H1 (cell line): ENCODE measurements around the gene MAP1A. TPM values are rescaled to one million over a fixed set of nuclear protein-coding genes. Genes with fewer than 3 reads are reported as not detected.
A peak's percentile ranks its signal among the peaks of the same experiment; 100 is the strongest.

Experiments
- BRCA1 ChIP-seq: IDR thresholded peaks from 2 replicates; pipeline ENCODE4 v1.6.1; 2012; ENCODE audit warnings: low read depth, low read length, improper control_type of control experiment
- CBX8 ChIP-seq: fragments of 300-800, 300-1000 bp; sonication (generic); IDR thresholded peaks from 2 replicates; pipeline ENCODE4 v1.7.1; 2016; ENCODE audit warnings: low read depth, low read length, borderline replicate concordance
- CTBP2 ChIP-seq: IDR thresholded peaks from 2 replicates; pipeline ENCODE4 v1.7.0; 2011; ENCODE audit warnings: borderline replicate concordance, mild to moderate bottlenecking, moderate library complexity, mixed read lengths, low read length; ENCODE audit not compliant: insufficient read depth, insufficient read length
- EP300 ChIP-seq, 2 experiments: IDR thresholded peaks; 1 replicate in 1 of 2; 2 replicates in 1 of 2; pipeline ENCODE4 v1.6.1; 2011 to 2012; ENCODE audit warnings: low read depth in 2 of 2, low read length in 2 of 2, mild to moderate bottlenecking in 2 of 2, borderline replicate concordance in 1 of 2, inconsistent platforms in 1 of 2, moderate library complexity in 1 of 2
- EZH2 ChIP-seq: fragments of 200-600 bp; sonication (generic); IDR thresholded peaks from 2 replicates; pipeline ENCODE4 v1.7.1; 2012; ENCODE audit warnings: low read depth, mild to moderate bottlenecking, moderate library complexity, low read length, inconsistent platforms; ENCODE audit not compliant: severe bottlenecking
- FOSL1 ChIP-seq: IDR thresholded peaks from 2 replicates; pipeline ENCODE4 v1.6.1; 2011; ENCODE audit warnings: mild to moderate bottlenecking, low read depth, low read length, moderate library complexity; ENCODE audit not compliant: insufficient read depth
- KDM4A ChIP-seq: IDR thresholded peaks from one replicate; pipeline ENCODE4 v1.7.1; 2012; ENCODE audit warnings: low read depth, mild to moderate bottlenecking, moderate library complexity, low read length, inconsistent platforms; ENCODE audit not compliant: severe bottlenecking
- POLR2A ChIP-seq, 2 experiments: IDR thresholded peaks; 1 replicate in 1 of 2; 2 replicates in 1 of 2; pipeline ENCODE4 v1.6.1; 2011; ENCODE audit warnings: low read depth in 2 of 2, low read length in 2 of 2, mild to moderate bottlenecking in 2 of 2; ENCODE audit errors: control extremely low read depth in 1 of 2
- POU5F1 ChIP-seq: IDR thresholded peaks from 2 replicates; pipeline ENCODE4 v1.6.1; 2011; ENCODE audit warnings: low read depth, mild to moderate bottlenecking, low read length, moderate library complexity
- RBBP5 ChIP-seq: IDR thresholded peaks from 2 replicates; pipeline ENCODE4 v1.7.1; 2012; ENCODE audit warnings: low read depth, mild to moderate bottlenecking, inconsistent platforms, low read length, moderate library complexity, borderline replicate concordance
- RNF2 ChIP-seq: fragments of 200-900, 300-1000 bp; sonication (generic); IDR thresholded peaks from 2 replicates; pipeline ENCODE4 v1.7.1; 2016; ENCODE audit warnings: borderline replicate concordance, low read depth, mild to moderate bottlenecking, antibody characterized with exemption, low read length; ENCODE audit not compliant: poor library complexity, severe bottlenecking; ENCODE audit errors: missing control alignments
- RXRA ChIP-seq: IDR thresholded peaks from 2 replicates; pipeline ENCODE4 v1.6.1; 2011; ENCODE audit warnings: low read depth, mild to moderate bottlenecking, low read length, moderate library complexity; ENCODE audit not compliant: insufficient read depth
- SAP30 ChIP-seq: fragments of 300-600 bp; sonication (generic); IDR thresholded peaks from 2 replicates; pipeline ENCODE4 v1.7.1; 2012; ENCODE audit warnings: low read length, moderate library complexity, mild to moderate bottlenecking, inconsistent platforms; ENCODE audit not compliant: insufficient read depth, insufficient replicate concordance
- SUZ12 ChIP-seq: fragments of 200-600 bp; sonication (generic); IDR thresholded peaks from 2 replicates; pipeline ENCODE4 v1.6.1; 2012; ENCODE audit warnings: mild to moderate bottlenecking, inconsistent platforms, low read length, moderate library complexity, mixed read lengths
- polyA plus RNA-seq, 7 experiments: library from polyadenylated mRNA; depleted of rRNA in 3 of 7; stranded (reverse) in 5 of 7; unstranded in 2 of 7; fragments of >200 nt in 5 of 7; fragments of 200-250 nt in 2 of 7; gene quantifications; 1 replicate in 5 of 7; 2 replicates in 1 of 7; 4 replicates in 1 of 7; pipeline versions ENCODE4 v1.2.1 to v1.2.3, GENCODE V29; 2011 to 2013; ENCODE audit warnings: missing spikeins in 2 of 7, mixed read lengths in 2 of 7
- total RNA-seq: library from RNA; stranded (reverse); fragmentation: NEBNext Ultra II Directional; extraction: Animal tissue kit (Norgen Biotek cat#: 25700); gene quantifications from 2 replicates; pipeline ENCODE4 v1.2.1, GENCODE V29; 2021
- TF ChIP-seq, protein P1 (sequence below): IDR thresholded peaks from 2 replicates; pipeline ENCODE4 v1.6.1; 2011; ENCODE audit warnings: low read depth, mild to moderate bottlenecking, low read length; ENCODE audit not compliant: insufficient read depth
- TF ChIP-seq, protein P2 (sequence below): IDR thresholded peaks from 2 replicates; pipeline ENCODE4 v1.6.1; 2011; ENCODE audit warnings: low read length, improper control_type of control experiment
- TF ChIP-seq, protein P3 (sequence below), 3 experiments: IDR thresholded peaks; 1 replicate in 2 of 3; 2 replicates in 1 of 3; pipeline versions ENCODE4 v1.5.1 to v1.6.1; 2011; ENCODE audit warnings: low read length in 3 of 3, mild to moderate bottlenecking in 3 of 3, inconsistent platforms in 2 of 3, low read depth in 1 of 3, moderate library complexity in 1 of 3; ENCODE audit not compliant: insufficient read depth in 1 of 3; ENCODE audit errors: control extremely low read depth in 1 of 3

The MAP1A gene
- total and polyA plus RNA-seq, 2 of the 8 experiments (the other 6 are each of a cell fraction or from before 2014, with no cell fraction given): 0.80 to 2.4 TPM

DNA sequence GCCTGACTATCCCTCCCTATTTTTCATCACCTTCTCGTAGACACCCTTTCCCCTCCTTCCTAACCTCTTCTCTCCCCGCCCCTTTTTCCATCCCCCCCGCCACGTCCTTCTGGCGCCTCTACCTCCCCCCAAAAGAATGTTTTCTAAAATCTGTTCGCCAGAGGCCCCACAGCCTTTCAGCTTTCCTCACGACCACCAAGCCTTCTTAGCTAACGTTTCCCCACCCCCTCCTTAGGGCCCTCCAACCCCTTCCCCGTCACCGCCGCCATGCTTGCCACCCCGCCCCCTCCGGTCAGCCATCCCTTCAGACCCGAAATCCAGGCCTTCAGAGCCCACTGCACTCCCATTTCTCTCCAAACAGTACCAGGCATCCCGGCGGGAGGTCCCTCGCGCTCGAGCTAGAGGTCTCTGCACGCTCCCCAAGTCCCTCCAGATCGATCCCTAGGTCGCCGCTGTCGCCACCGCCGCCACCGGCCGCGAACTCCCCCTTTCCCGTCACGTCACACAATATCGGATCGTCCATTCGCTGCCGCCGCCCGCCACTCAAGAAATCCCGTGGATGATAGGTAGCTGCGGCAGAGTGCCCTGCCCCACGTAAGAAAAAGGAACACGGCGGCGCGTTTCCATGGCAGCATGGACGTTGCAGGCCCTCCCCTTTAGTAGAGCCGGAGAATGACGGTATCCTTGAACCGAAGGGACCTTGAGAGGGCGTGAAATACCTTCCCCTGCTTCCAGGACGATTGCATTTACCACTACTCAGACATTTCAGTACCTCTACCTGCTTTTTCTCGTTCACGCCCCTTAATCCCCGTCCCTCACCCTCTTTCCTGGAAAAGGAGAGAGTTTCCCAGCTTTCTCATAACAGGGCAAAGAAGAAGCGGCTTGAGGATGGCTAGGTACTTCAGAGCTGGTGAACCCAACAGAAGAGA lies 24.5 kb upstream of the MAP1A start, which contains the start of gene TP53BP1 (continued):
- no peak for TF ChIP-seq RBBP5
- TF ChIP-seq RXRA: no peak
- no peak for TF ChIP-seq FOSL1
- TF ChIP-seq, protein P1, sequence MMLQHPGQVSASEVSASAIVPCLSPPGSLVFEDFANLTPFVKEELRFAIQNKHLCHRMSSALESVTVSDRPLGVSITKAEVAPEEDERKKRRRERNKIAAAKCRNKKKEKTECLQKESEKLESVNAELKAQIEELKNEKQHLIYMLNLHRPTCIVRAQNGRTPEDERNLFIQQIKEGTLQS: no peak
- no peak for TF ChIP-seq CBX8
- TF ChIP-seq, protein P2, sequence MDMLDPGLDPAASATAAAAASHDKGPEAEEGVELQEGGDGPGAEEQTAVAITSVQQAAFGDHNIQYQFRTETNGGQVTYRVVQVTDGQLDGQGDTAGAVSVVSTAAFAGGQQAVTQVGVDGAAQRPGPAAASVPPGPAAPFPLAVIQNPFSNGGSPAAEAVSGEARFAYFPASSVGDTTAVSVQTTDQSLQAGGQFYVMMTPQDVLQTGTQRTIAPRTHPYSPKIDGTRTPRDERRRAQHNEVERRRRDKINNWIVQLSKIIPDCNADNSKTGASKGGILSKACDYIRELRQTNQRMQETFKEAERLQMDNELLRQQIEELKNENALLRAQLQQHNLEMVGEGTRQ: no peak
- TF ChIP-seq SUZ12: no peak
- TF ChIP-seq, protein P3, sequence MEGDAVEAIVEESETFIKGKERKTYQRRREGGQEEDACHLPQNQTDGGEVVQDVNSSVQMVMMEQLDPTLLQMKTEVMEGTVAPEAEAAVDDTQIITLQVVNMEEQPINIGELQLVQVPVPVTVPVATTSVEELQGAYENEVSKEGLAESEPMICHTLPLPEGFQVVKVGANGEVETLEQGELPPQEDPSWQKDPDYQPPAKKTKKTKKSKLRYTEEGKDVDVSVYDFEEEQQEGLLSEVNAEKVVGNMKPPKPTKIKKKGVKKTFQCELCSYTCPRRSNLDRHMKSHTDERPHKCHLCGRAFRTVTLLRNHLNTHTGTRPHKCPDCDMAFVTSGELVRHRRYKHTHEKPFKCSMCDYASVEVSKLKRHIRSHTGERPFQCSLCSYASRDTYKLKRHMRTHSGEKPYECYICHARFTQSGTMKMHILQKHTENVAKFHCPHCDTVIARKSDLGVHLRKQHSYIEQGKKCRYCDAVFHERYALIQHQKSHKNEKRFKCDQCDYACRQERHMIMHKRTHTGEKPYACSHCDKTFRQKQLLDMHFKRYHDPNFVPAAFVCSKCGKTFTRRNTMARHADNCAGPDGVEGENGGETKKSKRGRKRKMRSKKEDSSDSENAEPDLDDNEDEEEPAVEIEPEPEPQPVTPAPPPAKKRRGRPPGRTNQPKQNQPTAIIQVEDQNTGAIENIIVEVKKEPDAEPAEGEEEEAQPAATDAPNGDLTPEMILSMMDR (IDR thresholded peaks at IDR 0.05; ENCODE audit: control extremely low read depth in 1 of 3, insufficient read depth in 1 of 3, low read depth in 1 of 3, low read length in 3 of 3): no peak
- peak; percentile 57 for TF ChIP-seq KDM4A
- no peak for TF ChIP-seq CTBP2
- no peak for TF ChIP-seq EP300 (IDR thresholded peaks at IDR 0.05; ENCODE audit: borderline replicate concordance in 1 of 2, low read depth in 2 of 2, low read length in 2 of 2)
- TF ChIP-seq EZH2: no peak
- TF ChIP-seq POU5F1: no peak
- TF ChIP-seq POLR2A (IDR thresholded peaks at IDR 0.05; ENCODE audit: control extremely low read depth in 1 of 2, low read depth in 2 of 2, low read length in 2 of 2): peak; percentile 49 to 52; a peak in 2 of 3 replicates
- TF ChIP-seq SAP30: peak; percentile 17
- no peak for TF ChIP-seq BRCA1
- no peak for TF ChIP-seq RNF2
